Urinary bladder (tissue), 4 donors: Measurements from ENCODE around the gene DNAJC5G. TPM values are rescaled to one million over a fixed set of nuclear protein-coding genes. Genes with fewer than 3 reads are reported as not detected.
"Not testable (repeated sequence)": the region's sequence is repeated elsewhere in the genome, so short reads cannot be mapped to it uniquely, and the experiment has no call there.

ENCODE experiments used
- DNase-seq: peaks from one replicate; pipeline ENCODE4 v3.0.0-alpha.2; 2015; ENCODE audit errors: extremely low spot score
- H3K27ac ChIP-seq: one replicate; pipeline ENCODE4 v1.5.1; 2013; ENCODE audit warnings: low read depth, mild to moderate bottlenecking, moderate library complexity
- H3K36me3 ChIP-seq: one replicate; pipeline ENCODE4 v1.6.1; 2013; ENCODE audit warnings: mild to moderate bottlenecking, moderate library complexity; ENCODE audit not compliant: insufficient read depth
- H3K4me1 ChIP-seq: one replicate; pipeline ENCODE4 v1.6.1; 2013; ENCODE audit warnings: mild to moderate bottlenecking, moderate library complexity; ENCODE audit not compliant: insufficient read depth
- H3K4me3 ChIP-seq: one replicate; pipeline ENCODE4 v1.5.1; 2013; ENCODE audit warnings: low read depth, low read length
- WGBS: extraction: QIAGEN DNeasy Blood & Tissue Kit; methylation state at CpG from one replicate; pipeline ENCODE4 v1.1.7; 2013; 5-methylcytosine and 5-hydroxymethylcytosine counted together
- polyA plus RNA-seq: library from polyadenylated mRNA; stranded (reverse); fragments of 200-250 nt; gene quantifications from one replicate; pipeline ENCODE4 v1.2.3, GENCODE V29; 2013
- total RNA-seq: library from RNA; depleted of rRNA; stranded (reverse); fragments of >200 nt; gene quantifications from one replicate; pipeline ENCODE4 v1.2.3, GENCODE V29; 2014
- donor health status: healthy with polysubstance abuse.
- donor health status: healthy.

Gene DNAJC5G
- total and polyA plus RNA-seq, 2 donors: 0.42 TPM; not detected in 1

GRCh38 chr2:27315122-27315521 is 39.9 kb downstream of the DNAJC5G start:
- Histone ChIP-seq H3K36me3 (no peaks in the 10 kb centered on the region), H3K27ac (no peak overlapping the region), H3K4me1 (no peaks in the 10 kb centered on the region), H3K4me3 (no peak overlapping the region)
- 73% methylated on average over 8 of the region's 8 CpGs for WGBS
- no peak for DNase-seq

GRCh38 chr2:27316655-27317412 is 41.6 kb downstream of the DNAJC5G start:
- Histone ChIP-seq H3K36me3 (no peaks in the 10 kb centered on the region), H3K4me3 (no peak overlapping the region), H3K27ac (no peak overlapping the region), H3K4me1 (no peaks in the 10 kb centered on the region)
- DNase-seq: no peak
- WGBS: 78% methylated on average over 12 of the region's 12 CpGs

- not testable (repeated sequence) for H3K27ac ChIP-seq, H3K36me3 ChIP-seq, H3K4me1 ChIP-seq, DNase-seq, H3K4me3 ChIP-seq
- 96% methylated on average over 15 of the region's 15 CpGs for WGBS
Observed at GRCh38 chr2:27319839-27320238, 44.6 kb downstream of the DNAJC5G start.

GRCh38 chr2:27320958-27321543 is 45.8 kb downstream of the DNAJC5G start:
- no peak for DNase-seq

GRCh38 chr2:27322301-27322765 is 47.1 kb downstream of the DNAJC5G start:
- WGBS: 3% methylated on average over 10 of the region's 10 CpGs
- peaks cover 2% of the 10 kb centered on the region for H3K4me1 ChIP-seq
- no peak overlapping the region for H3K27ac ChIP-seq
- no peaks in the 10 kb centered on the region for H3K36me3 ChIP-seq
- DNase-seq: no peak
- H3K4me3 ChIP-seq: peak overlapping the region; percentile 72

More at GRCh38 chr2:27320958-27321543, 45.8 kb downstream of the DNAJC5G start:
- H3K4me3 ChIP-seq: no peak overlapping the region
- H3K36me3 ChIP-seq: no peaks in the 10 kb centered on the region
- WGBS: 42% methylated on average over 8 of the region's 8 CpGs
- H3K4me1 ChIP-seq: peaks cover 2% of the 10 kb centered on the region
- H3K27ac ChIP-seq: no peak overlapping the region

GRCh38 chr2:27322766-27323595 is 47.7 kb downstream of the DNAJC5G start, which contains the start of gene MPV17:
Gene MPV17 (minus strand): TSS chr2:27323097. CDS start chr2:27322517, 580 bp downstream.
- peak within 1 kb of the TSS; percentile 72 for H3K4me3 ChIP-seq
- no peaks in the 10 kb centered on the region for H3K36me3 ChIP-seq
- under 1% methylated on average over 39 of the region's 39 CpGs for WGBS
- DNase-seq: peak; percentile 88
- H3K27ac ChIP-seq: peak within 1 kb of the TSS; percentile 90
- peaks cover 2% of the 10 kb centered on the region for H3K4me1 ChIP-seq

- Histone ChIP-seq H3K27ac (peak overlapping the region; percentile 90), H3K4me3 (peak overlapping the region; percentile 72), H3K4me1 (peaks cover 2% of the 10 kb centered on the region), H3K36me3 (no peaks in the 10 kb centered on the region)
- WGBS: 15% methylated on average over 5 of the region's 5 CpGs
- DNase-seq: no peak
Observed at GRCh38 chr2:27323596-27324285, 48.5 kb downstream of the DNAJC5G start.

- Histone ChIP-seq H3K4me3 (no peak overlapping the region), H3K27ac (no peak overlapping the region), H3K36me3 (peaks cover 5% of the 10 kb centered on the region), H3K4me1 (peaks cover 2% of the 10 kb centered on the region)
- WGBS: 89% methylated on average over 5 of the region's 5 CpGs
- no peak for DNase-seq
Observed at GRCh38 chr2:27324720-27325119, 49.5 kb downstream of the DNAJC5G start.

Other genes starting within 250 kb of the DNAJC5G start
- 54.4 TPM for gene TMEM214, start 242.5 kb upstream of the DNAJC5G start, total RNA-seq
- 49.8 TPM for gene TMEM214, start 242.5 kb upstream of the DNAJC5G start, polyA plus RNA-seq
- 12.0 TPM for gene AGBL5, start 223.8 kb upstream of the DNAJC5G start, total RNA-seq
- gene AGBL5, start 223.8 kb upstream of the DNAJC5G start, polyA plus RNA-seq: 31.0 TPM
- 273 TPM for gene OST4, start 203.8 kb upstream of the DNAJC5G start, total RNA-seq
- 386 TPM for gene OST4, start 203.8 kb upstream of the DNAJC5G start, polyA plus RNA-seq
- 122 TPM for gene EMILIN1, start 196.8 kb upstream of the DNAJC5G start, total RNA-seq
- gene EMILIN1, start 196.8 kb upstream of the DNAJC5G start, polyA plus RNA-seq: 347 TPM
- gene KHK, start 188.7 kb upstream of the DNAJC5G start, total RNA-seq: 1.7 TPM
- 6.8 TPM for gene KHK, start 188.7 kb upstream of the DNAJC5G start, polyA plus RNA-seq
- 4.1 TPM for gene CGREF1, start 156.3 kb upstream of the DNAJC5G start, total RNA-seq
- 1.0 TPM for gene CGREF1, start 156.3 kb upstream of the DNAJC5G start, polyA plus RNA-seq
- gene ABHD1, start 151.6 kb upstream of the DNAJC5G start, total RNA-seq: not detected
- 0.35 TPM for gene ABHD1, start 151.6 kb upstream of the DNAJC5G start, polyA plus RNA-seq
- gene PREB, start 140.8 kb upstream of the DNAJC5G start, total RNA-seq: 20.5 TPM
- gene PREB, start 140.8 kb upstream of the DNAJC5G start, polyA plus RNA-seq: 49.1 TPM
- gene PRR30, start 136.0 kb upstream of the DNAJC5G start, total RNA-seq: not detected
- not detected for gene PRR30, start 136.0 kb upstream of the DNAJC5G start, polyA plus RNA-seq
- 0.85 TPM for gene TCF23, start 126.4 kb upstream of the DNAJC5G start, total RNA-seq
- gene TCF23, start 126.4 kb upstream of the DNAJC5G start, polyA plus RNA-seq: 0.08 TPM
- gene ATRAID, start 63.4 kb upstream of the DNAJC5G start, total RNA-seq: 134 TPM
- gene ATRAID, start 63.4 kb upstream of the DNAJC5G start, polyA plus RNA-seq: 174 TPM
- gene SLC5A6, start 63.2 kb upstream of the DNAJC5G start, total RNA-seq: 8.2 TPM
- gene SLC5A6, start 63.2 kb upstream of the DNAJC5G start, polyA plus RNA-seq: 17.7 TPM
- 27.3 TPM for gene CAD, start 58.1 kb upstream of the DNAJC5G start, total RNA-seq
- 23.4 TPM for gene CAD, start 58.1 kb upstream of the DNAJC5G start, polyA plus RNA-seq
- gene SLC30A3, start 12.4 kb upstream of the DNAJC5G start, total RNA-seq: 0.53 TPM
- 0.04 TPM for gene SLC30A3, start 12.4 kb upstream of the DNAJC5G start, polyA plus RNA-seq
- gene TRIM54, start 7.0 kb downstream of the DNAJC5G start, total RNA-seq: 2.6 TPM
- gene TRIM54, start 7.0 kb downstream of the DNAJC5G start, polyA plus RNA-seq: 0.04 TPM
- gene UCN, start 33.0 kb downstream of the DNAJC5G start, total RNA-seq: 1.1 TPM
- gene UCN, start 33.0 kb downstream of the DNAJC5G start, polyA plus RNA-seq: 1.5 TPM
- gene MPV17, start 47.7 kb downstream of the DNAJC5G start, total RNA-seq: 46.2 TPM
- 89.2 TPM for gene MPV17, start 47.7 kb downstream of the DNAJC5G start, polyA plus RNA-seq
- 37.7 TPM for gene GTF3C2, start 81.3 kb downstream of the DNAJC5G start, total RNA-seq
- gene GTF3C2, start 81.3 kb downstream of the DNAJC5G start, polyA plus RNA-seq: 29.9 TPM
- 11.2 TPM for gene EIF2B4, start 94.9 kb downstream of the DNAJC5G start, total RNA-seq
- 48.8 TPM for gene EIF2B4, start 94.9 kb downstream of the DNAJC5G start, polyA plus RNA-seq
- gene SNX17, start 95.2 kb downstream of the DNAJC5G start, total RNA-seq: 69.8 TPM
- 105 TPM for gene SNX17, start 95.2 kb downstream of the DNAJC5G start, polyA plus RNA-seq
- gene ZNF513, start 105.3 kb downstream of the DNAJC5G start, total RNA-seq: 6.1 TPM
- 19.9 TPM for gene ZNF513, start 105.3 kb downstream of the DNAJC5G start, polyA plus RNA-seq
- 30.0 TPM for gene PPM1G, start 134.2 kb downstream of the DNAJC5G start, total RNA-seq
- gene PPM1G, start 134.2 kb downstream of the DNAJC5G start, polyA plus RNA-seq: 65.5 TPM
- 87.7 TPM for gene NRBP1, start 153.2 kb downstream of the DNAJC5G start, total RNA-seq
- gene NRBP1, start 153.2 kb downstream of the DNAJC5G start, polyA plus RNA-seq: 113 TPM
- 2.5 TPM for gene KRTCAP3, start 166.9 kb downstream of the DNAJC5G start, total RNA-seq
- 12.7 TPM for gene KRTCAP3, start 166.9 kb downstream of the DNAJC5G start, polyA plus RNA-seq
- gene IFT172, start 214.3 kb downstream of the DNAJC5G start, total RNA-seq: 37.3 TPM
- gene IFT172, start 214.3 kb downstream of the DNAJC5G start, polyA plus RNA-seq: 18.6 TPM
- 7.0 TPM for gene FNDC4, start 219.8 kb downstream of the DNAJC5G start, total RNA-seq
- 10.5 TPM for gene FNDC4, start 219.8 kb downstream of the DNAJC5G start, polyA plus RNA-seq
- gene GCKR, start 221.4 kb downstream of the DNAJC5G start, total RNA-seq: 0.11 TPM
- 0.49 TPM for gene GCKR, start 221.4 kb downstream of the DNAJC5G start, polyA plus RNA-seq